Measurements from ENCODE around the gene LIN28B. TPM values are rescaled to one million over a fixed set of nuclear protein-coding genes. Genes with fewer than 3 reads are reported as not detected.

LIN28B gene
- total and polyA plus RNA-seq, 4 donors = 2.8 TPM; not detected in 3

- H3K4me3 ChIP-seq (ENCODE audit: low read depth in 1 of 3, low read length in 3 of 3) = no peak overlapping the region
- no peaks in the 10 kb centered on the region for H3K4me1 ChIP-seq (ENCODE audit: control insufficient read depth in 4 of 4, insufficient read depth in 4 of 4, low read length in 3 of 4)
- H3K27ac ChIP-seq (ENCODE audit: low read depth in 1 of 2, low read length in 2 of 2) = no peak overlapping the region
- H3K27me3 ChIP-seq (ENCODE audit: control insufficient read depth in 4 of 4, insufficient read depth in 4 of 4, low read length in 3 of 4) = no peaks in the 10 kb centered on the region
- no peak for DNase-seq (ENCODE audit: low spot score)
- H3K9ac ChIP-seq (ENCODE audit: low read depth in 1 of 2, low read length in 2 of 2) = no peak overlapping the region
- H3K9me3 ChIP-seq (ENCODE audit: control insufficient read depth in 4 of 4, low read length in 3 of 4) = no peaks in the 10 kb centered on the region
- WGBS = 86% methylated on average over 2 of the region's 2 CpGs
- TF ChIP-seq YY1 (IDR thresholded peaks at IDR 0.05) = no peak
- no peak for TF ChIP-seq JUND (IDR thresholded peaks at IDR 0.05)
- no peak for TF ChIP-seq HNF4A (conservative IDR thresholded peaks at IDR 0.05)
- no peak for TF ChIP-seq FOXA2 (IDR thresholded peaks at IDR 0.05)
- no peak for TF ChIP-seq RAD21 (IDR thresholded peaks at IDR 0.05)
- no peak for TF ChIP-seq EGR1 (IDR thresholded peaks at IDR 0.05; ENCODE audit: low read depth in 2 of 2)
- no peak for TF ChIP-seq TAF1 (conservative IDR thresholded peaks at IDR 0.05)
- no peaks in the 10 kb centered on the region for H3K36me3 ChIP-seq (ENCODE audit: control insufficient read depth in 4 of 4, insufficient read depth in 3 of 4, low read depth in 1 of 4, low read length in 3 of 4)
Measured at GRCh38 chr6:104969785-104970581, 13.1 kb downstream of the LIN28B start.

- no peak for TF ChIP-seq MAX (IDR thresholded peaks at IDR 0.05)
- no peak for TF ChIP-seq SP1 (IDR thresholded peaks at IDR 0.05)
- TF ChIP-seq TAF1 (conservative IDR thresholded peaks at IDR 0.05) = no peak
- no peak for TF ChIP-seq FOXA2 (IDR thresholded peaks at IDR 0.05)
- TF ChIP-seq ZBTB33 (IDR thresholded peaks at IDR 0.05) = no peak
- TF ChIP-seq JUND (IDR thresholded peaks at IDR 0.05) = no peak
- Histone ChIP-seq H3K36me3 (ENCODE audit: control insufficient read depth in 4 of 4, insufficient read depth in 3 of 4, low read depth in 1 of 4, low read length in 3 of 4) (no peaks in the 10 kb centered on the region), H3K27ac (ENCODE audit: low read depth in 1 of 2, low read length in 2 of 2) (no peak overlapping the region), H3K27me3 (ENCODE audit: control insufficient read depth in 4 of 4, insufficient read depth in 4 of 4, low read length in 3 of 4) (no peaks in the 10 kb centered on the region), H3K4me3 (ENCODE audit: low read depth in 1 of 3, low read length in 3 of 3) (no peak overlapping the region), H3K9me3 (ENCODE audit: control insufficient read depth in 4 of 4, low read length in 3 of 4) (no peaks in the 10 kb centered on the region), H3K9ac (ENCODE audit: low read depth in 1 of 2, low read length in 2 of 2) (no peak overlapping the region), H3K4me1 (ENCODE audit: control insufficient read depth in 4 of 4, insufficient read depth in 4 of 4, low read length in 3 of 4) (no peaks in the 10 kb centered on the region)
- no peak for DNase-seq (ENCODE audit: low spot score)
- 39% methylated on average over 3 of the region's 3 CpGs for WGBS
Measured at GRCh38 chr6:104973404-104973803, 16.5 kb downstream of the LIN28B start.

- Histone ChIP-seq H3K4me3 (ENCODE audit: low read depth in 1 of 3, low read length in 3 of 3) (no peak overlapping the region), H3K9ac (ENCODE audit: low read depth in 1 of 2, low read length in 2 of 2) (no peak overlapping the region), H3K27me3 (ENCODE audit: control insufficient read depth in 4 of 4, insufficient read depth in 4 of 4, low read length in 3 of 4) (no peaks in the 10 kb centered on the region), H3K4me1 (ENCODE audit: control insufficient read depth in 4 of 4, insufficient read depth in 4 of 4, low read length in 3 of 4) (no peaks in the 10 kb centered on the region), H3K27ac (ENCODE audit: low read depth in 1 of 2, low read length in 2 of 2) (no peak overlapping the region), H3K36me3 (ENCODE audit: control insufficient read depth in 4 of 4, insufficient read depth in 3 of 4, low read depth in 1 of 4, low read length in 3 of 4) (no peaks in the 10 kb centered on the region), H3K9me3 (ENCODE audit: control insufficient read depth in 4 of 4, low read length in 3 of 4) (no peaks in the 10 kb centered on the region)
- no peak for DNase-seq (ENCODE audit: low spot score)
- 92% methylated on average over 5 of the region's 5 CpGs for WGBS
- TF ChIP-seq SP1 (IDR thresholded peaks at IDR 0.05) = no peak
- TF ChIP-seq FOXA2 (IDR thresholded peaks at IDR 0.05) = no peak
- TF ChIP-seq TAF1 (conservative IDR thresholded peaks at IDR 0.05) = no peak
- no peak for TF ChIP-seq HNF4A (conservative IDR thresholded peaks at IDR 0.05)
- TF ChIP-seq REST (IDR thresholded peaks at IDR 0.05) = no peak
- no peak for TF ChIP-seq RXRA (IDR thresholded peaks at IDR 0.05)
- no peak for TF ChIP-seq ZBTB33 (IDR thresholded peaks at IDR 0.05)
- no peak for TF ChIP-seq MAX (IDR thresholded peaks at IDR 0.05)
- TF ChIP-seq RAD21 (IDR thresholded peaks at IDR 0.05) = no peak
- TF ChIP-seq NR2F2 (IDR thresholded peaks at IDR 0.05) = no peak
- no peak for TF ChIP-seq YY1 (IDR thresholded peaks at IDR 0.05)
- no peak for TF ChIP-seq ATF3 (IDR thresholded peaks at IDR 0.05)
- TF ChIP-seq CTCF (IDR thresholded peaks at IDR 0.05; ENCODE audit: low read depth, low read length, missing input control) = no peak
- no peak for TF ChIP-seq JUND (IDR thresholded peaks at IDR 0.05)
Measured at GRCh38 chr6:104983296-104983695, 26.4 kb downstream of the LIN28B start.
